ENCODE measurements around the gene GIPC1.

GIPC1 gene

GRCh38 chr19:14494411-14494810 is 1.5 kb downstream of the GIPC1 start:
- DNase-seq (ENCODE audit: low spot score) = no peak

GRCh38 chr19:14492756-14493337 is 3.1 kb downstream of the GIPC1 start:
- DNase-seq (ENCODE audit: low spot score) = no peak

GRCh38 chr19:14487370-14488125 is 8.4 kb downstream of the GIPC1 start:
- DNase-seq (ENCODE audit: low spot score) = no peak

- DNase-seq (ENCODE audit: low spot score) = no peak
Measured at GRCh38 chr19:14482172-14482941, 13.6 kb downstream of the GIPC1 start.

GRCh38 chr19:14480700-14481079 is 15.2 kb downstream of the GIPC1 start:
- no peak for DNase-seq (ENCODE audit: low spot score)

- DNase-seq (ENCODE audit: low spot score) = peak; percentile 37
Measured at GRCh38 chr19:14479975-14480699, 15.8 kb downstream of the GIPC1 start.

GRCh38 chr19:14479309-14479974 is 16.5 kb downstream of the GIPC1 start:
- no peak for DNase-seq (ENCODE audit: low spot score)

- no peak for DNase-seq (ENCODE audit: low spot score)
Measured at GRCh38 chr19:14478113-14478545, 17.8 kb downstream of the GIPC1 start.

- DNase-seq (ENCODE audit: low spot score) = no peak
Measured at GRCh38 chr19:14477418-14478112, 18.4 kb downstream of the GIPC1 start.

GRCh38 chr19:14476673-14477401 is 19.1 kb downstream of the GIPC1 start:
- DNase-seq (ENCODE audit: low spot score) = no peak

GRCh38 chr19:14476327-14476672 is 19.6 kb downstream of the GIPC1 start:
- DNase-seq (ENCODE audit: low spot score) = no peak

GRCh38 chr19:14475251-14476073 is 20.5 kb downstream of the GIPC1 start, which contains the start of gene PTGER1:
PTGER1 (minus strand) TSS chr19:14475354; CDS start chr19:14474320, 1,034 bp downstream.
- DNase-seq (ENCODE audit: low spot score) = no peak

GRCh38 chr19:14474827-14475226 is 21.1 kb downstream of the GIPC1 start:
- DNase-seq (ENCODE audit: low spot score) = no peak

- peak; percentile 26 for DNase-seq (ENCODE audit: low spot score)
Measured at GRCh38 chr19:14473978-14474578, 21.8 kb downstream of the GIPC1 start.

- peak; percentile 22 for DNase-seq (ENCODE audit: low spot score)
Measured at GRCh38 chr19:14473073-14473977, 22.6 kb downstream of the GIPC1 start.

GRCh38 chr19:14472202-14472938 is 23.6 kb downstream of the GIPC1 start:
- peak; percentile 32 for DNase-seq (ENCODE audit: low spot score)

GRCh38 chr19:14471436-14472187 is 24.3 kb downstream of the GIPC1 start:
- no peak for DNase-seq (ENCODE audit: low spot score)

Data from kidney capillary endothelial cell (primary cell).